Measurements from ENCODE around the gene TIAM2.

The TIAM2 gene

DNA sequence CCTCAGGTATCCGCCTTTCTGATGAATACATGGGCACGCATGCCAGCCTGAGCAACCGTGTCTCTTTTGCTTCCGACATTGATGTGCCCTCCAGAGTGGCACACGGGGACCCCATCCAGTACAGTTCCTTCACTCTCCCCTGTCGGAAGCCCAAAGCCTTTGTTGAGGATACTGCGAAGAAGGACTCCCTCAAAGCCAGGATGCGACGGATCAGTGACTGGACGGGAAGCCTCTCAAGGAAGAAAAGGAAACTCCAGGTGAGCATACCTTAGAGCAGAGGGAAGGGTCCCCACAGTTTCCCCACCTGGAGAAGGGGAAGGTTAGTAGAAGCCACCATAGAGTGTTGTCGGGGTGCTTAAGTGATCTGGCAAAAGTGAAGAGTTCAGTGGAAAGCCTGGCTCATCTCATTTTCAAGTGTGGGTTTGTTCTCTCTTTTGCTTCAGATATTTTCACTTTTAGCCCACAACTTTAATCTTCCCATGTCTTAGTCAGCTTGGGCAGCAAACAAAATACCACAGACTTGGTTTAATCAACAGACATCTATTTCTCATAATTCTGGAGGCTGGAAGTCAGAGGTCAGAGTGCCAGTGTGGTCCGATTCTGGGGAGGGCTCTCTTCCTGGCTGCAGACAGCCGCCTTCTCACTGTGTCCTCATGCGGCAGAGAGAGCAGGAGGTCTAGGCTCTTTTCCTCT is 135.2 kb downstream of the TIAM2 start:
- no peak for DNase-seq (ENCODE audit: low spot score)

DNA sequence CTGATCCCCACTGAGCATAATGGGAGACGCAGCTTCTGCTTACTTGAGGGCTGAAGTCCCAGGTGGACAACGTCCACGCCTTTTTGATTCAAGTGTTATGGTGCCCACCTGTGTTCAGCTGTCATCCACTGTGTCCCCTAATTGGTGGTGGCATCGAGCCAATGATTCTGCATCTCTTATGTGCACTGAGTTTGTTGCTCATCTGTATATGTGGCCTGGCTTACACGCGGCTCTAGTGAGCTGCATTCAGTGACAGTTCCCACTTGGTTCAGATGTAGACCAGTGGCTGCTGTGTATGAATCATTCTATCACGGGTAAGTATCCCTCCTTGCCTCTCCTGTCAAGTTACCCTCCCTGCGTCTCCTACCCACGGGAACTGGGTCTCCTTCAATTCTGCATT is 137.5 kb downstream of the TIAM2 start:
- no peak for DNase-seq (ENCODE audit: low spot score)

DNA sequence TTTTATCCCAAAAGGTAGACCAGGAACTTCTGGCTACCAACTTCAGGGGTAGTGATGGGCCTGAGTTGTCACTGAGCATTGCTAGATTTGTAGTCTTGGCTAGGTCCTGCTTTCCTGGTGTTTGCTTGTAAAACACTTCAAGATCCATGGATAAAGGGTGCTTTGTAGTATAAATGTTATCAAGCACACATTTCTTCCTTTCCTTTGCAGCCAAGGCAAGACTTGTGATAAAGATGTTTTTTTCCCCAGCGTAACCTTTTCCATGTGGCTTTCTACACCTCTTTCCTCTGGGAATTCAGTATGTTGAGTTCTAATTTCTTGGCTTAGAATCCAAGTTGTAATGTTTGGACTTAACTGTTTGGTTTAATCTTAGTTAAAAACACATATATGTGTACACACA is 145.9 kb downstream of the TIAM2 start:
- DNase-seq (ENCODE audit: low spot score) = no peak

DNA sequence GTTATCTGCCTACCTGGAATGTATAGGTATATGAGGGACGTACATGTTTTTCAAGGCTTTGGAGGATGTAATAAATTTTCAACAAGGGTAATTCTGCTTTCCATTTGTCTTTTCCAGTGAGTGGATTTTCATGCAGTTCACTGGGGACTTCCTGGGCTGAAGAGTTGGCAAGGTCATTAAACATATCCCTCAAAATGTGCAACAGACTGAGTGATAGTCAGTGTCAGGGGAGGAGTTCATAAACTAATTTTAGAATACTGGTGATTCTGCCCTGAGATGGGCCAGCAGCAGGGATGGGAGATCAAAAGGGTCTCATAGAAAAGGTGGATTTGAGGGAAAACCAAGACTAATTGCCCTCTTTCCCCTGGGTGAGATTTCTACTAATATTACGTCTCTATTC is 146.4 kb downstream of the TIAM2 start:
- no peak for DNase-seq (ENCODE audit: low spot score)

DNA sequence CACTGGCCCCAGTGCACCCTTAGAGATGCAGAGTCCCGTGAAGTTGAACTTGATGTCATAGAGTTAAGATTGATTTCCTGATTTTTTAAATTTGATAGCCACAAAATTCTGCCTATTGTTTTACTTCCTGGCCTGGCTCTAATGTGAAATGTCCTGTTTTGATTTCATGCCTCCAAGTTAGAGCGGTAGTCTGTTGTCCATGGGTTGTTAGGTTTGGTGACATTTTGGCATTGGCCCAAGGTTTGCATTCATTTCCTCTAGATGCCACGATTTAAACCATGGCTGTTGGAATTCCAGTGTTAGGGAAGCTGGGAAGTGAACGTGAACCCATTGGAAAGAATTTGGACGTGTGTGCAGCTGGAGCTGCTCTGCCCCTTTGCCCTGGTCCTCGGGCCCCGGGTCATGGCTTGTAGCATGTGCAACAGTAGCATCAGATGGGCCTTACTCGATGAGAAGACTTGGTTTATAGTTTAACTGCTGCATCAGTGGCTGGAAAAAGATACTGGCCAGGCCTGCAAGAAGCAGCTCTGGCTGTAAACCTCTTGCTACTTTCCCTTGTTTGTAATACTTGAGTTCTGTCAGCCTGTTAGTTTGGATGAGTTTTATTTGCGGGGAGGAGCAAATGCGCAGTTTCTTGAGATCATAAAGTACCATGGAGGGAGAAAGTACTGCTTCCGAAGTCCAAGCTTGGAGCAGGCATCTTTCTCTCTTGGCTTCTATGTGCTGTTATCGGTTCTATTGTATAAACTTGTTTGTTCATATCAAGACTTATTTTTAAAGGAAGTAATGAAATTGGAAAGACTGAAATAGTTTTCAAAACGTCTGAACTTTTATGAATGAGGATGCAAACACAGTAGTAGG is 147.3 kb downstream of the TIAM2 start:
- DNase-seq (ENCODE audit: low spot score) = no peak

DNA sequence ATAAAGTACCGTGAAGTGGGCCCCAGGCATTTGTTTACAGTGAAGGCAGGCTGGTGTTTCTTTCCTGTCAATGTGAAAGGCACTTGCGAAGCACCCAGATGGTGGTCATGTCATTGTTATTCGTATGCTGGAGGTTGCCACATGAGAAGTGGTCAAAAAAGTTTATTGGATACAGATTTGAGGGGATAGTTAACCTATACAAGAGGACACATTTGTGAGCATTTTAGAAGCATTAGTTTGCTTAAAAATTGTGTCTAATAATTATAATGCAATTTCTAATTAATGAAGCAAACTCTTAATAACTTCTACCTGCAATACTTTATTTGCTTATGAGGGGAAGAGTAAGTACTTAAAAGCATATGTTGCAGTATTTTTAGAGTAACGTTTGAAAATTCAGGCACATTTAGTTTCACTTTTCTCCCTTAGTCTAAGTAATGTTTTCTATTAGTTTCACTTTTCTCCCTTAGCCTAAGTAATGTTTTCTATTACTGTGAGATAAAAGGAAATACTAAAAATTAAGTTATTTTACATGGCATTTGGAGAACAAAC is 148.0 kb downstream of the TIAM2 start:
- DNase-seq (ENCODE audit: low spot score) = no peak

DNA sequence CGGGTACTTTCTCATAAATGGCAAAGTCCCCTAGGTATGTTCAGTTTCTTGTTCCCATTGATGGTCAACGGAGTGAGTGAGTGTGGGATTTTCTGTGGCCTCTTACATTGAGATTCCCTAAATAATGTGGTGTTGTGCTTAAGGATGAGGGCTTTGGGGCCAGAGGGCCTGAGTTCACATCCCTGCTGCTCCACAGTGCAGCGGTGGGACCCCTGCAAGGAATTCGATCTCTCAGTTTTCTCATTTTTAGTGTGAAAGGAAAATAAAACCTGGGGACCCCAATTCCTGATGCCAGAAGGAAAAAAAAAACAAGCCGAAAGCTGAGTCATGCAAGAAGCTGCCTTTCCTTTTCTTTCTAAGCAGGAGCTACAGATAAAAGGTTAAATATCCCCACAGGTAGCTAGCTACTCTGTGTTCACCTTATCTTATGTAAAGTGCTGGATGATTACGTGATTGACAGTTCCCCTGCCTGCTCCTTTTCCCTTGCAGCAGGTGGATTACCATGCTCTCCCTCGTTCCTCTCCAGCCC is 148.5 kb downstream of the TIAM2 start:
- DNase-seq (ENCODE audit: low spot score) = no peak

DNA sequence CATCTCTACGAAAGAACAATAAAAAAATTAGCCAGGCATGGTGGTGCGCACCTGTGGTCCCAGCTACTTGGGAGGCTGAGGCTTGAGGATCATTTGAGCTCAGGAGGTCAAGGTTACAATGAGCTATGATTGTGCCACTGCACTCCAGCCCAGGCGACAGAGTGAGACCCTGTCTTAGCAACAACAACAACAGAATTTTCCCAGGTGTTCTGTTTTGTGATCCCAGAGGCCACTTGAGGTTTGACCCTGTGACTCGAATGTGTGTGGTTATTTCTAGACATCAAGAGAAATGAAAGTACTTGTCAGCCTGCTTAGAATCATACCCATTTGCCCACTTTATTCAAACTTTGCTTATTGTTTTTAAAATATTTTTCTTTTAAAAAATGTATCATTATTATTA is 151.1 kb downstream of the TIAM2 start:
- DNase-seq (ENCODE audit: low spot score) = no peak

DNA sequence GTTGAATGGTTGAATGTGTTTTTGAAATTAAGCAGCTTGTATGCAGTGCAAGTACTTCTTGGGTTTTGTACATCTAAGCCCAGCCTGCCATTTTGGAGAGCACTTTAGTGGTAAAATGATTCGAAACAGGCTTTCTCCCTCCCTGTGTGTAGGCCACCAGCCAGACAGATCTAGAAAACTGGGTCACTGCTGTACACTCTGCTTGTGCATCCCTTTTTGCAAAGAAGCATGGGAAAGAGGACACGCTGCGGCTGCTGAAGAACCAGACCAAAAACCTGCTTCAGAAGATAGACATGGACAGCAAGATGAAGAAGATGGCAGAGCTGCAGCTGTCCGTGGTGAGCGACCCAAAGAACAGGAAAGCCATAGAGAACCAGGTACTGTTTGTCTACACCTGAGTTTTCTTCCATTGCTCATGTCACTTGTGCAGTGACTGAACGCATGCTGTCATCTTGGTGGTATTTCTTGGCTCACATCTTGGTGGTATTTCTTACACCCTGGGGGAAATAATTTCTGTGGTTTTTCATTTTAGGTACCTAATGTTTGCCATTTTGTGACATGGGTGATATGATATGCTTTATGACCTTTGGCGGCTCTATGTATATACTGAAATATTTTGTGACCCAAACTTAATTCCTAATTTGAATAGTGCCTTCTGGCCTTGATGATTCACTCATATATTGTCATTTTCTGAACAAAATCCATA is 153.0 kb downstream of the TIAM2 start:
- no peak for DNase-seq (ENCODE audit: low spot score)

DNA sequence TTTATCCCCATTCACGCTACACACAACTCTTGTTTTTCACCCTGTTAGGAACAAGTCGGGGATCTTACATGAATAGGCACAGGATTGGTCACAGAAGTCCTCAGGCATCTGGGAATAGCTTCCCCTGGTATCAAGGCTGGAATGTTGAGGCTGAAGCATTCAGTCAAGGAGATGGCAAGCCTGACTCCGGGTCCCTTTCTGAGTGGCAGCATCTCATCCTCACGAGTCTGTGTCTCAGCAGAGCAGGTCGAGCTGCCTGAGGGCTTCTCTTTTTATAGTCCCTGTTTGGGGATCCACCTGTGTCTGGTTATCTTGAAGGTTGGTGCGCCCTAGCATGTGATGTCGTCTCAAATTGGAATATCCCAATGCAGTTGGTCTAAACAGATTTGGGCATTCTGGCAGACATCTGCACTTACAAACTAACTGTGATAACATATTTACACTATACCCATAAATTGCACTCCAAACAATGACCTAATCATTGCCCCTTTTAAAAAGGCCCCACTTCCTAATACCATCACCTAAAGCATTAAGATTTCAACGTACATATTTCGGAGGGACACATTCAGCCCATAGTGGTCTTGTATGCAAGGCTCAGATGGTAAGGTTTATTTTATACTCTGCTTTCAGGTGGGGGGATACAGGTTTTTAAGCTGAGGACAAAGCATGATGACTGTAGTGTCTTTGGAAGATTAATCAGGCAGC is 156.0 kb downstream of the TIAM2 start:
- DNase-seq (ENCODE audit: low spot score) = no peak

DNA sequence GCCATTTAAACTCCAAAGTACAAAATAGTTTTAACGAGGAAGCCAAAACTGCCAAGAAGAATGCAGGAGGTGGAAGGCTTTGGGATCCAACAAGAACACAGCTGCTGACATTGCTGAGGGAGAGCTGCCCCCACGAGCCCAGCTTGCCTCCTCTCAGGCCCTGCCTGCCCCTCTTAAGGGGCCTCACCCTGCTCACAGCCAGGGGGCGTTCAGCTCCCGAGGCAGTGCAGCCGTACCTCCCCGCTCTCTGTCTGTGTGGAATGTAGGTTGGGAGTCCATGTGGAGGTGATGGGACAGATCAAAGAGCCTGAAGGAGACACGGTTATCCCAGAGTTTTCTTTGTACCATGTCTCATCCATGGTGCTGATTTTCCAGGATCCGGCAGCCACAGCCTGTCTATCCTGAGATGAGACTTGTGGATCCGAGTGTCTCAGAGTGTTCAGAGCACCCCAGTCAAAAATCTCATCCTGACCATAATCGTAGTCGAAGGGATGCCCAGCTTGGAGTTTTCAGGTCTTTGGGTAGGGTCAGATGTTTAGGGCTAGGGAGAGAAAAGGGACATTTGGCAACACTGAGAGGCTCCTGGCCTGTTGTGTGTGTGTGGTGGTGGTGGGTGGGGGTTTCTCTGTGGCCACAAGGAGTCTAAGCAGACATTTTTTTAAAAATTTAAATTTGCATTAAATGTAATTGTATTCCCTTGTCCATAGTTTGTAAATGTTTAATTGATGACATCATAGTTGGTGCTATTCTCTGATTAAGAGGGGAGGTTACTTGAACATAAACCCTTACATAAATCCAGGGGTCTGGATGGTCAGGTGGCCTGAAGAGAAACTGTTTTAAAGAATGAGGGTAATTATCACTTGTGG is 157.3 kb downstream of the TIAM2 start:
- no peak for DNase-seq (ENCODE audit: low spot score)

DNA sequence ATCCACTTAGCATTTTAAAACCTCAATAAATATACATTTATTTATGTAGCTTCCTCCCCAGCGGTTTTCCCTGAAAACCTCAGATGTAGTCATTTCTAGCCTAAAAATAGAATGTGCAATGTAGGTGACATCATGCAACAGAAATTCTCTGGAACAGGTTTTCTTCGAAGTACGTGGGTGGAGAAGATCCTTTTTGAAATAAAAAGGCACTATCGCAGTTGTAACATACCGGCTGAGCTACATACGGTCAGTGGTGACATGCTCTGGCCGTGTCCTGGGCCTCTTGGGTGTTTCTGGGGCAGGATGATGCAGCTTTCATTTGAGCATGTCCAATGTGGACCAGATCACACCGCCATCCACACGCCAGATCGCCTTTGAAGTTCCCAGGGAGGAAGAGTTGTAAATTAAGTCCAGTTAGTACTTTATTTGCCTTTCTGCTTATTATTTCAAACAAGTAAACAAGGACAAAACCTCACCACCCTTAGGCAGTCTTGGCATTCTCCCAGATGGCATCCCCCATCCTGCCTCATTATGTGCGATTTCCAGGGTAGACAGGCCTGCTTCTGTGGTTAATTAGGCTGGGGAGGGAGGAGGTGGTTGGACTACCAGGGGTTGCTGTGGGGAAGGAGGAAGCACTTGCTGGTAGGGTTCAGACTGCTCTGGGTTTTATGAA is 159.2 kb downstream of the TIAM2 start:
- DNase-seq (ENCODE audit: low spot score) = peak; percentile 74

DNA sequence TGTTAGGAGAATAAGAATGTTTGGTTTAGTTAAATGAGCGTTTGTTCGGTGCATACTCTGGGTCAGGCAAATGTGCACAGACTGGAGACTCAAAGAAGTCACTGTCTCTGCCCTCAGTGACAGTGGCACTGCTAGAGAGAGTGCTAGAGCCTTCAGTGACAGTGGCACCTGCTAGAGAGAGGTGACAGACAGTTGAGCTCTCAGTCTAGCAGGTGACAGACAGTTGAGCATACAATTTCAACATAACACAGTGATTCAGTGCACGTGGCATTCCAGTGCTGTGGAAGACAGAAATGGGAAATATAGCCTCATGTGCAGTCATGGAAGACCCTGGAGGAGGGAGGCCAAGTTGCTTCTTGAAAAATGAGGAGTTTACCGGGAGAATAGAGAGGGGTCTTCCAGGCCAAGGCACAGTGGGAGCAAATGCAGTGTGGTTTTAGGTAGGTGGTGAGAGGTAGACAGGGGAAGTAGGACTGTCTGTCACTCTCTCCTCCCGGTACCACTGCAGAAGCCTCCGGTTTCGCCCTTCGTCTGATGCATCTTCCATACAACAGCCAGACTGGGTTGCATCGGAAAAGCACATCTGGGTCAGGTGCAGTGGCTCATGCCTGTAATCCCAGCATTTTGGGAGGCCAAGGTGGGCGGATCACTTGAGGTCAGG is 160.8 kb downstream of the TIAM2 start:
- peak; percentile 42 for DNase-seq (ENCODE audit: low spot score)

DNA sequence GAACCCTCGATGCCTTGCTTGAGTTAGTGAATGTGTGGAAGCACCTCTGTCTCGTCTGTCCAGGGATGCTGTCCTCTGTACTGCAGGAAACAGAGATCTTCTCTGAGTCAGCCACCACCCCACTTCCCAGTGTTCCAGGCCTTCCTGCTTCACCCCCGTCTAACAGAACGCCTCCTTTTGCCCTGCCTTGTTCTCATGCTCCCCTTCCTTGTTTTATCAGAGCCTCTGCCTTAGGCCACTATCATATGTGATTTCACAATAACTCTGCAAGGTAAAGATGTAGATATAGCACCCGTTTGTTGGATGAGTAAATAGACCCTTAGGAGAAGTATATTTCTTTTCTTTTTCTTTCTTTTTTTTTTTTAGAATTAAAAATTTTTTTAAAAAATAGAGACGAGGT is 162.0 kb downstream of the TIAM2 start:
- DNase-seq (ENCODE audit: low spot score) = no peak

DNA sequence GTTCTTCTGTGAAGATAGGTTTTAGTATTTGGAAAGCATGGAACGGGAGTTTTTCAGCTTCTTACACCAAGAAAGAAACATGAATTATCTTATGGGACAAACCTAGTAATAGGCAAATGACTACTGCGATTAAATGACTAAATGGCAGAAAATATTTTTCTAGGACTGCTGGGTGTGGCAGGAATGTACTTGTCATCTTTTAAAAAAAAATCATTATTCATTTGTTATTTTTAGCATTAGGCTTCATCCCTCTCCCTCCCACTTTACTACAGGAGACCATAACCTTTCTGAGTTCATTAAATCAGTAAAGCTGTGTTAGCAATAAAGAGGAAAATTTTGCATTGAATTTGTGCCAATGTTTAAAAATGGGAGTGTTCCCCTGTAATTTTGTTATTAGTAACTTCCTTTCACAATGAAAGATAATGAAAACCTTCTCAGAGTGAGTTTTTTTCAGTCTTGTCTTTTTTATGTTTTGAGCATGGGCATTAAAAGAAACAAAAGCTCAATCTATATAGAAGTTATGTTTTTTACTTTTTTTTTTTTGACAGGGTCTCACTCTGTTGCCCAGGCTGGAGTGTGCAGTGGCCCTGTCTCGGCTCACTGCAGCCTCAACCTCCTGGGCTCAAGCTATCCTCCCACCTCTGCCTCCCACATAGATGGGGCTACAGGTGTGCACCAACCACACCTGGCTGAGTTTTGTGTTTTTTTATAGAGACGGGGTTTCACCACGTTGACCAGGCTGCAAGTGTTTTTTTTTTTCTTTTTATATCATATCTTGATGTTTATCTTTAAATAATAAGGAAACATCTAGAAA is 163.1 kb downstream of the TIAM2 start:
- no peak for DNase-seq (ENCODE audit: low spot score)

DNA sequence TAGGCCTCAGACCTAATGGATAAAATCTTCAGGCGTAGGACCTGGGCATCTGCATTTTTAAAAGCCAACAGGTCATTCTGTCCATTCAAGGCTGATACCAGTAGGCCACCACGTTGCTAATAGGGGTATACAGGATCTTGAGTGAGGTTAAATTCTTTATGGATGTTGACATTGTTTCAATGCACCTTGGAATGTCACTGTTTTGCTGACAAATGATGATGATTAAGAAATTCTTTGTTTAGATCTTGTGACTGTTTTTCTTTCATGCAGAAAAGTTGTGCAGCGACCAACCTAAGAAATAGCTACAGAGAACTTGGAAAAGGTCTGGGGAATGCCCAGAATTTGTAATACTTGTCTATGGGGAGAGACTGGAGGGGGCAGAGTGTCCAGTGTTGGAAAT is 167.6 kb downstream of the TIAM2 start:
- no peak for DNase-seq (ENCODE audit: low spot score)

DNA sequence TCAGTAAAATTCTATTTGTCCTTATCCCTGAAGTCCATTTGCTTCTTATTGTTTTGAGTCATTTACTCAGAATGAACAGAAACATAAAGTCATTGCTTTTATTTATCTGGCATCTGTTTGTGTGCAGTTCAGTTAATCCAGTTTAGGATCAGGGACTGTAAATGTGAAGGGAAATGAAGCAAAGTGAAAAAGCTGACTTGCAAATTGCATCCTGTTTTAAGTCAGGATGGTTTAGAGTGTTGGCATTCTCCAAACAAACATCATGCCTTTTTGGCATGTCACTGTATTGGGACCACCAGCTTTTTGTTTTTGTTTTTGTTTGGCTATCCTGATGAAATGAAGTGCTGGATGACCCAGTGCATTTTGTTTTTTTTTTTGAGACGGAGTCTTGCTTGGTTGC is 168.5 kb downstream of the TIAM2 start:
- DNase-seq (ENCODE audit: low spot score) = no peak

DNA sequence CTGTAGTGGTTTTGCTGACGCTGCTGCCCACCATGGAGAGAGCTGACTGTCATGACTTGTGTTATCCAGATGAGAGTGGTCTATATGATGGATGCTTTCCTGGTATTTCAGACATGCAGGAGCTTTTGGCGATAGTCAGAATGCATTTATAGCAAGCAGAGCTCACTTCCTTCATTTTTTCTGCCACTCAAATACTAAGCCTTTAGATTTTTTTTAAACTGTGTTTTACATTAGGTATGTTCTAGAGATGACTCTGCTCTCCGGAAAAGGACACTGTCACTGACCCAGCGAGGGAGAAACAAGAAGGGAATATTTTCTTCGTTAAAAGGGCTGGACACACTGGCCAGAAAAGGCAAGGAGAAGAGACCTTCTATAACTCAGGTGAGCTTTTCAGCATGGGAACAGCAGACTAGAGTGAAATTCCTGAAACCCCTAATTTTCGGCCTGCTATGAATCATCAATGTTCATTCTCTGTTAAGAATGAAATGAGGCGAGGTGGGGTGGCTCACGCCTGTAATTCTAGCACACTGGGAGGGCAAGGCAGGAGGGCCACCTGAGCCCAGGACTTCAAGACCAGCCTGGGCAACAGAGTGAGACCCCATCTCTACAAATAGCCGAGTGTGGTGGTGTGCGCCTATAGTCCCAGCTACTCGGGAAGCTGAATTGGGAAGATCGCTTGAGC is 170.1 kb downstream of the TIAM2 start:
- DNase-seq (ENCODE audit: low spot score) = no peak
